OCI-LY7 (cell line): ENCODE data around the gene DAB1. TPM values are rescaled to one million over a fixed set of nuclear protein-coding genes. Genes with fewer than 3 reads are reported as not detected.

ENCODE experiments used
- BruUV-seq: library from RNA; stranded (reverse); fragments of 400-500 nt; replicated peaks from 2 replicates; lab custom pipeline; 2021; lab: Mats Ljungman, UMichigan
- CTCF ChIA-PET: fragments of 300-600 bp; sonication (Branson Sonifier 250); formaldehyde crosslinking; loops from one replicate; lab custom pipeline; 2022; ENCODE audit warnings: antibody characterized with exemption; ENCODE audit not compliant: unreplicated experiment; lab: Charles Lee
- POLR2A ChIA-PET: fragments of 300-600 bp; sonication (Branson Sonifier 250); formaldehyde crosslinking; loops from one replicate; lab custom pipeline; 2022; ENCODE audit warnings: antibody characterized with exemption; lab: Charles Lee
- DNase-seq: peaks from one replicate; pipeline ENCODE4 v3.0.0-alpha.2; 2015; ENCODE audit warnings: low spot score
- H2AFZ ChIP-seq: fragments of 200-600 bp; sonication (generic), shearing (Covaris generic); 2 replicates; pipeline ENCODE4 v1.6.1; 2014; ENCODE audit warnings: mild to moderate bottlenecking, antibody characterized with exemption, low read length, moderate library complexity
- H3K27ac ChIP-seq: fragments of 200-600 bp; sonication (generic); 2 replicates; pipeline ENCODE4 v1.5.1; 2014; ENCODE audit warnings: mixed run types, low read depth, mild to moderate bottlenecking, moderate library complexity, low read length, inconsistent platforms; ENCODE audit not compliant: poor library complexity, severe bottlenecking
- H3K36me3 ChIP-seq: fragments of 200-600 bp; sonication (generic); 2 replicates; pipeline ENCODE4 v1.6.1; 2014; ENCODE audit warnings: mild to moderate bottlenecking, antibody characterized with exemption, low read length, moderate library complexity, mixed read lengths; ENCODE audit not compliant: insufficient read depth
- H3K4me1 ChIP-seq: fragments of 200-600 bp; sonication (generic); 2 replicates; pipeline ENCODE4 v1.5.1; 2014; ENCODE audit warnings: mild to moderate bottlenecking, low read length; ENCODE audit not compliant: insufficient read depth, poor library complexity, severe bottlenecking
- H3K4me2 ChIP-seq: fragments of 200-600 bp; sonication (generic); 2 replicates; pipeline ENCODE4 v1.6.1; 2014; ENCODE audit warnings: mild to moderate bottlenecking, low read length
- H3K4me3 ChIP-seq: fragments of 200-600 bp; sonication (generic); 2 replicates; pipeline ENCODE4 v1.5.1; 2014; ENCODE audit warnings: mild to moderate bottlenecking, low read depth, low read length; ENCODE audit not compliant: poor library complexity, severe bottlenecking
- H3K79me2 ChIP-seq: fragments of 200-600 bp; sonication (generic); 2 replicates; pipeline ENCODE4 v1.6.1; 2016; ENCODE audit warnings: low read depth, mild to moderate bottlenecking, low read length, moderate library complexity, mixed read lengths; ENCODE audit not compliant: insufficient read depth
- H3K9me2 ChIP-seq: fragments of 200-600 bp; sonication (generic); 2 replicates; pipeline ENCODE4 v1.6.1; 2016; ENCODE audit warnings: mild to moderate bottlenecking, low read length, mixed read lengths; ENCODE audit not compliant: insufficient read depth
- H3K9me3 ChIP-seq: fragments of 200-600 bp; sonication (generic); 2 replicates; pipeline ENCODE4 v1.6.1; 2014; ENCODE audit warnings: mild to moderate bottlenecking, mixed run types, low read length, mixed read lengths
- H4K20me1 ChIP-seq: fragments of 200-600 bp; sonication (generic); 2 replicates; pipeline ENCODE4 v1.6.1; 2014; ENCODE audit warnings: mild to moderate bottlenecking, antibody characterized with exemption, low read length, moderate library complexity, mixed read lengths; ENCODE audit not compliant: insufficient read depth
- CTCF ChIP-seq: fragments of 200-600 bp; sonication (generic); conservative IDR thresholded peaks from 2 replicates; pipeline ENCODE4 v1.5.1; 2014; ENCODE audit warnings: mild to moderate bottlenecking, antibody characterized with exemption, low read length, moderate library complexity, mixed read lengths
- EZH2phosphoT487 ChIP-seq: fragments of 200-600 bp; sonication (generic); IDR thresholded peaks from 2 replicates; pipeline ENCODE4 v1.6.1; 2018; ENCODE audit warnings: low read depth, borderline replicate concordance, mild to moderate bottlenecking, mixed run types, antibody characterized with exemption, low read length, moderate library complexity, mixed read lengths
- intact Hi-C: fragments of 100-400 bp; cut with micrococcal nuclease; formaldehyde crosslinking; loops from one replicate; pipeline ENCODE4 v1.10.0; 2022; ENCODE audit not compliant: unreplicated experiment
- total RNA-seq, 2 experiments: library from RNA; depleted of rRNA in 1 of 2; stranded (reverse); fragments of >200 nt in 1 of 2; shearing (Covaris generic) in 1 of 2; gene quantifications; 2 replicates each; pipeline ENCODE4 v1.2.3, GENCODE V29; 2014 to 2022

Gene DAB1
- total RNA-seq, 2 experiments from 2014 or later, result not detected

GRCh38 chr1:57265104-57265503 is 158.8 kb downstream of the DAB1 start:
- no peak for DNase-seq
- BruUV-seq, result no TSS peak
- no peak for TF ChIP-seq EZH2phosphoT487
- TF ChIP-seq CTCF, result no peak
- Histone ChIP-seq H3K36me3 (no peaks in the 10 kb centered on the region), H3K79me2 (no peaks in the 10 kb centered on the region), H3K4me3 (no peak overlapping the region), H3K4me2 (no peak overlapping the region), H3K9me3 (no peaks in the 10 kb centered on the region), H3K9me2 (no peaks in the 10 kb centered on the region), H3K4me1 (no peaks in the 10 kb centered on the region), H3K27ac (no peak overlapping the region), H2AFZ (no peak overlapping the region), H4K20me1 (no peaks in the 10 kb centered on the region)
- intact Hi-C loops, result no loop called here
- ChIA-PET CTCF (no interaction called here), POLR2A (no interaction called here)

GRCh38 chr1:57262472-57262871 is 161.4 kb downstream of the DAB1 start:
- no peak for DNase-seq
- no peaks in the 10 kb centered on the region for H3K4me1 ChIP-seq
- no TSS peak for BruUV-seq
- ChIA-PET CTCF (no interaction called here), POLR2A (interaction anchor here (0.7 to 1.1 kb wide), 2 partner anchors 30 to 382 kb away, joined by 3 to 5 read pairs; no protein-coding TSS in a partner anchor)
- H3K9me2 ChIP-seq, result no peaks in the 10 kb centered on the region
- no peak overlapping the region for H3K4me3 ChIP-seq
- H4K20me1 ChIP-seq, result no peaks in the 10 kb centered on the region
- H3K9me3 ChIP-seq, result no peaks in the 10 kb centered on the region
- no peak overlapping the region for H2AFZ ChIP-seq
- no peaks in the 10 kb centered on the region for H3K36me3 ChIP-seq
- no peaks in the 10 kb centered on the region for H3K79me2 ChIP-seq
- intact Hi-C loops, result no loop called here
- TF ChIP-seq CTCF (no peak), EZH2phosphoT487 (no peak)
- H3K4me2 ChIP-seq, result no peak overlapping the region
- H3K27ac ChIP-seq, result no peak overlapping the region

DNA sequence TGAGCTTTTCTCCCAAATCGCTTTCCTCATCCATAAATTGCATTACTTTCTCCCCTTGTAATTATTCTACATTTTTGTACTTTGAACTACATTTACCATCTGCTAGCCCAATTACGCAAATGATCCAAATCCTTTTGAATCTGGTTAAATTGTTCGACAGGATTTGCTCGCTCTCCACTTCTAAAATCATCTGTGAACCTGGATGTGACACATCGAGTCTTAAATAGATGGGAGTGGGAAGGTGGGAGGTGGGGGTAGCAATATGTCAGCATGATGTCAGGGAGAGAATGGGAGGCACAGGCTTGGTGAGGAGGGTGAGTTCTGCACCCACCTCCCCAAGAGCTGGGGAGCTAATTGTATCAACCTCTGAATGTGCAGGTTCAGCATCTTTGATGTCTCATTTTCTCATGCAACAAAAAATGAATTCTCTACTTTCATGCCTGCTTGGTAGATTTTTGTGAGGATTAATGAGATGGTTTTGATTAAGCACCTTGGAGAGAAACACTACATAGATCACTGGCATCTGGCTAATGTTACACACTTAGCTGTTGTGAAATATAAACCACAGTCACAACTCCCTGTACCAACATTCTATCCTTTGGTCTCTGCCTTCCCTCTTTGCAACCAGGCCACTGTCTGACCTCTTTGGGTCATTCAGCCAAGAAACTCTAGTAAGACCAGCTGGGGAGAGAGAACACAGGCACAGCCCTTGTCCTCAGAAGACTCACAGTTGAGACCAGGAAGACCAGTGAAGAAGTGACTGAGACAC is 165.1 kb downstream of the DAB1 start:
- Histone ChIP-seq H3K4me3 (no peak overlapping the region), H3K4me1 (no peaks in the 10 kb centered on the region), H3K9me2 (no peaks in the 10 kb centered on the region), H3K4me2 (no peak overlapping the region), H3K36me3 (no peaks in the 10 kb centered on the region), H3K9me3 (no peaks in the 10 kb centered on the region), H3K27ac (no peak overlapping the region), H2AFZ (no peak overlapping the region), H4K20me1 (no peaks in the 10 kb centered on the region), H3K79me2 (no peaks in the 10 kb centered on the region)
- intact Hi-C loops, result no loop called here
- DNase-seq, result no peak
- TF ChIP-seq EZH2phosphoT487 (no peak), CTCF (no peak)
- ChIA-PET POLR2A (no interaction called here), CTCF (no interaction called here)
- no TSS peak for BruUV-seq
